GM12872 (cell line): ENCODE results near the gene MAPK10.

Source experiments
- TF ChIP-seq, protein P1 (sequence below): IDR thresholded peaks from 3 replicates; pipeline ENCODE4 v1.5.1; 2011; ENCODE audit warnings: low read depth, mild to moderate bottlenecking, low read length, moderate library complexity; ENCODE audit not compliant: insufficient read depth

Gene MAPK10

DNA sequence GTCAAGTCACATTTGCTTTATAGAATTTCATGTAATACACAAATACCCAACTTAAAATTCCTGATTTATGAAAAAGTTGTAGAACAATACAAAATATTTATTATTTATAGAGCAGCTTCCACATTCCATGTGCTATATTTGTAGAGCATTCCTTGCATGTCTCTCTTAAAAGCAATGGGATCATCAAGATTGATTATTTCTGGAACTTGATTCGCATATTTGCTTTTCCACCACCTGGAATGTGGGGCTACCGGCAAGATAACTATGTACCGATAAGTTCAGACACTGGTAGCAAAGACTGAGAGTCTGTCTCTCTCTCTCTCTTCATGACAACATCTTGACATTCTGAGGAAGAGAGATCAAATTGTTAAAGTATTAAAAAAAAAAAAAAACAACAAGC is 59.3 kb downstream of the MAPK10 start:
- TF ChIP-seq, protein P1, sequence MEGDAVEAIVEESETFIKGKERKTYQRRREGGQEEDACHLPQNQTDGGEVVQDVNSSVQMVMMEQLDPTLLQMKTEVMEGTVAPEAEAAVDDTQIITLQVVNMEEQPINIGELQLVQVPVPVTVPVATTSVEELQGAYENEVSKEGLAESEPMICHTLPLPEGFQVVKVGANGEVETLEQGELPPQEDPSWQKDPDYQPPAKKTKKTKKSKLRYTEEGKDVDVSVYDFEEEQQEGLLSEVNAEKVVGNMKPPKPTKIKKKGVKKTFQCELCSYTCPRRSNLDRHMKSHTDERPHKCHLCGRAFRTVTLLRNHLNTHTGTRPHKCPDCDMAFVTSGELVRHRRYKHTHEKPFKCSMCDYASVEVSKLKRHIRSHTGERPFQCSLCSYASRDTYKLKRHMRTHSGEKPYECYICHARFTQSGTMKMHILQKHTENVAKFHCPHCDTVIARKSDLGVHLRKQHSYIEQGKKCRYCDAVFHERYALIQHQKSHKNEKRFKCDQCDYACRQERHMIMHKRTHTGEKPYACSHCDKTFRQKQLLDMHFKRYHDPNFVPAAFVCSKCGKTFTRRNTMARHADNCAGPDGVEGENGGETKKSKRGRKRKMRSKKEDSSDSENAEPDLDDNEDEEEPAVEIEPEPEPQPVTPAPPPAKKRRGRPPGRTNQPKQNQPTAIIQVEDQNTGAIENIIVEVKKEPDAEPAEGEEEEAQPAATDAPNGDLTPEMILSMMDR = no peak

DNA sequence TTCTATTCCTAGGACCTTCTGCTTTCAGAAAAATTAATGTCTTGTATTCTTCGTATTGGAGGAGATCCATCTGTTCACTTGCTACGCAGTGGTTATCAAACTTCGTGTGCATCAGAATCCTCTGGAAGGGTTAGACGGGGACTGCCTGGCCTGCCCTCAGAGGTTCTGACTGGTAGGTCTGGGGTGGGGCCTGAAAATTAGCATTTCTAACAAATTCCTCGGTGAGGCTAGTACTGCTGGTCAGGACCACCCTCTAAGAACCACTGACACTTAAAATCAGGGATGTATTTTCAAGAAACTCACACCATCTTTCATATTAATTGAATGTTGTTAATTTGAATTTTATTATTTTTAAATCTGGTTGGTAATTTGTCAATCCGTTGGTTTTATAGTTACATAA is 63.0 kb downstream of the MAPK10 start:
- TF ChIP-seq, protein P1 = no peak

DNA sequence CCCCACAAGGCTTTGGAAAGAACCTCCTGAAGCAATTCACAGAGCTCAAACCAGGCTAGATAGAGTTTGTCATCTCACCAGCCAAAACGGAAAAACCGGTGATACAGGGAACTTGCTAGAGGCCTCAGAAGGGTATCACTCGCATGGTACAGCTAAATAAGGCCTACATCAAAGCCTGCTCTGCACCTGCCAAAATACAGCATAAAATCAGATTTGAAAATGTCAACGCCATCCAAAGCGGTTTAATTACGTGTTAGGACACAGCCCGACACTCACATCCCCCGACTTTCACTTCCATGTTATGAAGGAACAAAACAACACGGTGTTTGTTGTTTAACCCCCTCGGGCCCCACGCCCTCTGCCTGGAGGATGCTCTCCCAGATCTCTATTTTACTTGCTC is 65.0 kb downstream of the MAPK10 start:
- TF ChIP-seq, protein P1 = no peak

DNA sequence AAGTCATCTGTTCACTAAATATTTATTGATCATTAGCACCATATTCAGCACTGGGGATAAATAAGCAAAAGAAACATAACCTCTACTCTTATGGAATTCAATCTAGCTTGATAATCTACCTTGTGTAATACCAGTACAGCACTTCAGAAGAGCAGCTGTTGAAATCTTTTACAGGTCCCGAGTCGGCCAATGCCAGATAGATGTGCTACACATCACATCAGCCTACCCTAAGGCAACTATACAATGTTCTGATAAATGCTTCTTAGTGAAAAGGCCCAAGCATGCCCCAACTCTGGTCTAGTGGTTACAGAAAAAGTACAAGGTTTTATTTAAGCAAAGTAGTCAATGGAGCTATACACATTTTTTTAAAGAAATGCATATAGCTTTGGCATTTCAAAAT is 68.7 kb downstream of the MAPK10 start:
- TF ChIP-seq, protein P1 = no peak

DNA sequence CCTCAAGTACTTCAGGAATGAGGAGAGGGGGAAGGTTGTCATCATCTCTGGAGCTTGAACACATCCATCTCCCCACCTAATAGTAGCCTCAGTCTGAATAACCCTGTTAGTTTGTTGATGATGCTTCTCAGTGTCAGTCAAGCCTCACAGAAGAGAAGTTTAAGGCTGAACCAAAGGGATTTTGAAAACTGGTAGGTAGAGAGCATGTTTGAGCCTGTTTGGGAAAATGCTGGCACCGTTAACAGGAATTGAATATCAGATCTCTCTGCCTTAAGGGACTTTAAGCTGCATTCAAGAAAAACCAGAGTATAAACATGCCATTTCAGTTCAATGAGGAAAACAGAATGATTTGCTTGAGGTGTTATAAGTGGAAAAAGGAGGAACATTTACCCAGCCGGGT is 73.1 kb downstream of the MAPK10 start:
- TF ChIP-seq, protein P1 = no peak

DNA sequence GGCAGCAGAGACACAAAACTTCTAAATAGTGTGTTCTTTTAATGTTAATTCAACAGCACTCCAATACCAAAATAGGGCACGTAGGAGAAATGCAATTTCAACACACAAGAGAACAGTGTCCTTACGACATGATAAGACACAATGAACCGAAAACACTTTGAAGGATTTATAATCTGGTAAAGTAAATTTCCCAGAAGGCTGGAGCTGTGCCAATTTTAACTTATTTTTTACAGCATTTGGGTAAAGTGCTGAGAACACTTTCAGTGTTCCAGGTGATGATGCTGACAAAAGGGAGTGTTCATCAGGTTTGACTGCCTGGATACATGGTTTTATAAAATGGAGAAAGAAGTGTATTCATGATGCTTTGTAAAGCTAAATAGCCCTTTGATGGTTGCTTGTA is 76.5 kb downstream of the MAPK10 start:
- TF ChIP-seq, protein P1 = no peak

DNA sequence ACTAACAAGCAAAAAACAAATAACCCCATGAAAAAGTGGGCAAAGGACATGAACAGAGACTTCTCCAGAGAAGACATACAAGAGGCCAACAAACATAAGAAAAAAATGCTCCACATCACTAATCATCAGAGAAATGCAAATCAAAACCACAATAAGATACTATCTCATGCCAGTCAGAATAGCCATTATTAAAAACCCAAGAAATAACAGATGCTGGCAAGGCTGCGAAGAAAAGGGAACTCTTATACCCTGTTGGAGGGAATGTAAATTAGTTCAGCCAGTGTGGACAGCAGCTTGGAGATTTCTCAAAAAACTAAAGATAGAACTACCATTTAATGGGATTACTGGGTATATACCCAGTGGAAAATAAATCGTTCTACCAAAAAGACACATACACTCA is 79.6 kb downstream of the MAPK10 start:
- TF ChIP-seq, protein P1 = no peak
